ENCODE data around the gene AFP.

AFP gene

GRCh38 chr4:73414936-73415271 is 21.1 kb upstream of the AFP start:
- DNase-seq (ENCODE audit: low read depth, low spot score), result no peak

DNA sequence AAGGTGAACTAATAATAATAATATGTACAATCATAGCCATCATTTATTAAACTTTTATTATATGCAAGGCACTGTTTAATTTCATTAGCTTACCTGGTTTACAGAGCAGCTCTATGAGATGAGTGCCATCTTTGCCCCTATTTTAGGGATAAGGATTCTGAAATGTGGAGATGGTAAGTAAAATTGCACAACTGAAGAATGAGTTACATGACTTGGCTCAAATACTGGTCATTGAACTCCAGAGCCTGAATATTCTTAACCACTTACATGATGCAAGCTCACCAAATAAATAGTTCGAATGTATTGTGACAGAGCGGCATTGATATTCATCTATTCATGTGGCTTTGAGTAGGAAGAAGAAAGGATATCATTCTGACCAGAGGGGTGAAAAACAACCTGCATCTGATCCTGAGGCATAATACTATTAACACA is 20.2 kb upstream of the AFP start:
- no peak for DNase-seq (ENCODE audit: low read depth, low spot score)

- DNase-seq (ENCODE audit: low read depth, low spot score), result no peak
These were observed 19.5 kb upstream of the AFP start for GRCh38 chr4:73416423-73417087.

- no peak for DNase-seq (ENCODE audit: low read depth, low spot score)
These were observed 18.7 kb upstream of the AFP start for GRCh38 chr4:73417342-73417741.

GRCh38 chr4:73417973-73418372 is 18.0 kb upstream of the AFP start:
- no peak for DNase-seq (ENCODE audit: low read depth, low spot score)

DNA sequence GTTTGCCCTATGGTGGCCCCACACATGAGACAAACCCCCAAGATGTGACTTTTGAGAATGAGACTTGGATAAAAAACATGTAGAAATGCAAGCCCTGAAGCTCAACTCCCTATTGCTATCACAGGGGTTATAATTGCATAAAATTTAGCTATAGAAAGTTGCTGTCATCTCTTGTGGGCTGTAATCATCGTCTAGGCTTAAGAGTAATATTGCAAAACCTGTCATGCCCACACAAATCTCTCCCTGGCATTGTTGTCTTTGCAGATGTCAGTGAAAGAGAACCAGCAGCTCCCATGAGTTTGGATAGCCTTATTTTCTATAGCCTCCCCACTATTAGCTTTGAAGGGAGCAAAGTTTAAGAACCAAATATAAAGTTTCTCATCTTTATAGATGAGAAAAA is 17.3 kb upstream of the AFP start:
- no peak for DNase-seq (ENCODE audit: low read depth, low spot score)

DNA sequence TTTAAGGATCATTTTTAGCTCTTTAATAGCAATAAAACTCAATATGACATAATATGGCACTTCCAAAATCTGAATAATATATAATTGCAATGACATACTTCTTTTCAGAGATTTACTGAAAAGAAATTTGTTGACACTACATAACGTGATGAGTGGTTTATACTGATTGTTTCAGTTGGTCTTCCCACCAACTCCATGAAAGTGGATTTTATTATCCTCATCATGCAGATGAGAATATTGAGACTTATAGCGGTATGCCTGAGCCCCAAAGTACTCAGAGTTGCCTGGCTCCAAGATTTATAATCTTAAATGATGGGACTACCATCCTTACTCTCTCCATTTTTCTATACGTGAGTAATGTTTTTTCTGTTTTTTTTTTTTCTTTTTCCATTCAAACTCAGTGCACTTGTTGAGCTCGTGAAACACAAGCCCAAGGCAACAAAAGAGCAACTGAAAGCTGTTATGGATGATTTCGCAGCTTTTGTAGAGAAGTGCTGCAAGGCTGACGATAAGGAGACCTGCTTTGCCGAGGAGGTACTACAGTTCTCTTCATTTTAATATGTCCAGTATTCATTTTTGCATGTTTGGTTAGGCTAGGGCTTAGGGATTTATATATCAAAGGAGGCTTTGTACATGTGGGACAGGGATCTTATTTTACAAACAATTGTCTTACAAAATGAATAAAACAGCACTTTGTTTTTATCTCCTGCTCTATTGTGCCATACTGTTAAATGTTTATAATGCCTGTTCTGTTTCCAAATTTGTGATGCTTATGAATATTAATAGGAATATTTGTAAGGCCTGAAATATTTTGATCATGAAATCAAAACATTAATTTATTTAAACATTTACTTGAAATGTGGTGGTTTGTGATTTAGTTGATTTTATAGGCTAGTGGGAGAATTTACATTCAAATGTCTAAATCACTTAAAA is 16.6 kb upstream of the AFP start:
- no peak for DNase-seq (ENCODE audit: low read depth, low spot score)

- DNase-seq (ENCODE audit: low read depth, low spot score), result no peak
These were observed 15.4 kb upstream of the AFP start for GRCh38 chr4:73420615-73421014.

DNA sequence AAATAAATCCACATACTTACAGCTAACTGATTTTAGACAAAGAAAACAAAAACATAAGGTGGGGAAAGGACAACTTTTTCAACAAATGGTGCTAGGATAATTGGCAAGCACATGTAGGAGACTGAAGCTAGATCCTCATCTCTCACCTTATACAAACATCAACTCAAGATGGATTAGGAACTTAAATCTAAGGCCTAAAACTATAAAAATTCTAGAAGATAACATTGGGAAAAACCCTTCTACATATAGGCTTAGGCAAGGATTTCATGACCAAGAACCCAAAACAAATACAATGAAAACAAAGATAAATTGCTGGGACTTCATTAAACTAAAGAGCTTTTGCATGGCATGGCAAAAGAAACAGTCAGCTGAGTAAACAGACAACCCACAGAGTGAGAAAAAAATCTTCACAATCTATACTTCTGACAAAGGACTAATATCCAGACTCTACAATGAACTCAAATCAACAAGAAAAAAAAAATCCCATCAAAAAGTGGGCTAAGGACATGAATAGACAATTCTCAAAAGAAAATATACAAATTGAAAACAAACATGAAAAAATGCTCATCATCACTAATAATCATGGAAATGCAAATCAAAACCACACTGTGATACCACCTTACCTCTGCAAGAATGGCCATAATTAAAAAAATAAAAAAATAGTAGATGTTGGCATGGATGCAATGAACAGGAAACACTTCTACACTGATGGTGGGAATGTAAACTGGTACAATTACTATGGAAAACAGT is 14.1 kb upstream of the AFP start:
- DNase-seq (ENCODE audit: low read depth, low spot score), result no peak

DNA sequence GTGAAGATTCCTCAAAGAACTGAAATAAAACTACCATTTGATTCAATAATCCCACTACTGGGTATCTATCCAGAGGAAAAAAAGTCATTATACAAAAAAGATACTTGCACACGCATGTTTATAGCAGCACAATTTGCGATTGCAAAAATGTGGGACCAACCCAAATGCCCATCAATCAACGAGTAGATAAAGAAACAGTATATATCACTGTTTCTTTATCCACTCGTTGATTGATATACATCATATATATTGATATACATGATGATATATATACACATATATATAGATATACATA is 13.6 kb upstream of the AFP start:
- no peak for DNase-seq (ENCODE audit: low read depth, low spot score)

- no peak for DNase-seq (ENCODE audit: low read depth, low spot score)
These were observed 12.8 kb upstream of the AFP start for GRCh38 chr4:73423184-73423583.

- no peak for DNase-seq (ENCODE audit: low read depth, low spot score)
These were observed 9.4 kb upstream of the AFP start for GRCh38 chr4:73426666-73427065.

DNA sequence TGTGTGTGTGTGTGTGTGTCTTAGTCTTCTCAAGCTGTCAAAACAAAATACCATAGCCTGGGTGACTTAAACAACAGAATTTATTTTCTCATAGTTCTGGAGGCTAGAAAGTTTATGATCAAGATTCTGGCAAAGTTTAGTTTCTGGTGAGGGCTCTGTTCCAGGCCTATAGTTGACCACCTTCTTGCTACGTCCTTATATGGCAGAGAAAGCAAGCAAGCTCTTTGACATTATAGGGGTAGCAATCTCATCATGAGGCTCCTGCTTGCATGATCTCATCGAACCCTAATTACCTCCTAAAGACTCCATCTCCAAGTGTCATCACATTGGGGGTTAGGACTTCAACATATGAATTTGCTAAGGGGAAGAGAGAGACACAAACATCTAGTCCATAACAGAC is 6.9 kb upstream of the AFP start:
- DNase-seq (ENCODE audit: low read depth, low spot score), result no peak

- DNase-seq (ENCODE audit: low read depth, low spot score), result no peak
These were observed 6.0 kb upstream of the AFP start for GRCh38 chr4:73429826-73430587.

GRCh38 chr4:73431813-73432168 is 4.2 kb upstream of the AFP start:
- DNase-seq (ENCODE audit: low read depth, low spot score), result no peak

- DNase-seq (ENCODE audit: low read depth, low spot score), result no peak
These were observed 3.6 kb upstream of the AFP start for GRCh38 chr4:73432169-73433000.

DNA sequence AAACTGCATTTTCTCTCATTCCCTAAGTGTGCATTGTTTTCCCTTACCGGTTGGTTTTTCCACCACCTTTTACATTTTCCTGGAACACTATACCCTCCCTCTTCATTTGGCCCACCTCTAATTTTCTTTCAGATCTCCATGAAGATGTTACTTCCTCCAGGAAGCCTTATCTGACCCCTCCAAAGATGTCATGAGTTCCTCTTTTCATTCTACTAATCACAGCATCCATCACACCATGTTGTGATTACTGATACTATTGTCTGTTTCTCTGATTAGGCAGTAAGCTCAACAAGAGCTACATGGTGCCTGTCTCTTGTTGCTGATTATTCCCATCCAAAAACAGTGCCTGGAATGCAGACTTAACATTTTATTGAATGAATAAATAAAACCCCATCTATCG is 2.9 kb upstream of the AFP start:
- DNase-seq (ENCODE audit: low read depth, low spot score), result no peak

GRCh38 chr4:73434311-73434710 is 1.7 kb upstream of the AFP start:
- no peak for DNase-seq (ENCODE audit: low read depth, low spot score)

DNA sequence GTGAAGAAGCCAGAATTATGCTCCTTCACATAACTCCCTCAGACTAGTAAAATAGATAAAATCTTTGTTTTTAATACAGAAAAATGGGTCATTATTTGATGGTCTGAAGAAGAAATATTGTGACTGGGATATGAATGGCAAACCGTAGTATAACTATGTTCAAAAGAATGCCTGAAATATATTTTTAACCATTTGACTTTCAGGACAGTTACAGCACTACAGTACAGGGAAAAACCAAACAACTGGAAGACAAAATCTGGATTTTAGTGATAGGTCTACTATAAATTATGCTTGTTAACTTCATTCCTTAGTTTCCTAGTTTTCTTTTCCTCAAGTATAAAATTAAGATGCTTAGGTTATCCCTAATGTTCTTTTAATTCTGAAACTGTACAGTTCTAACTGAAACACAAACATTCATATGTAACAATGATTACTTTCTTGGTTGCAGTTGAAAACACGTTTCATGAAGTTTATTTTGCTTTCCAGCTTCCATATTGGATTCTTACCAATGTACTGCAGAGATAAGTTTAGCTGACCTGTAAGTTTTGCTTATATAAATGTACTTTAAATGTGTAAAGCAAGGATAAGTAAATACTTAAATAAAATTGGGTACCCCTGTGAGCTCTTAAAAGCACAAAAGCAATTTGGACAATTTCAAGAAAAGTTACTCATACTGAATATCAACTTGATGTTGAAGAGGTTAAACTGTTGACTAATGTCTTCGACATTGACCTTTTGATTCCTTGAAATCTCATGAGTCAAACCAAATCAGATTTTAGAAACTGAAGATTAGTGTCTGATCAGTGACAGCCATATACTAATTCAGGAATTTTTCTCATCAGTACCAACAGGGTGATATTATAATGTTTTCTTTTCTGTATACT is 895 bp downstream of the AFP start:
- DNase-seq (ENCODE audit: low read depth, low spot score), result no peak

DNA sequence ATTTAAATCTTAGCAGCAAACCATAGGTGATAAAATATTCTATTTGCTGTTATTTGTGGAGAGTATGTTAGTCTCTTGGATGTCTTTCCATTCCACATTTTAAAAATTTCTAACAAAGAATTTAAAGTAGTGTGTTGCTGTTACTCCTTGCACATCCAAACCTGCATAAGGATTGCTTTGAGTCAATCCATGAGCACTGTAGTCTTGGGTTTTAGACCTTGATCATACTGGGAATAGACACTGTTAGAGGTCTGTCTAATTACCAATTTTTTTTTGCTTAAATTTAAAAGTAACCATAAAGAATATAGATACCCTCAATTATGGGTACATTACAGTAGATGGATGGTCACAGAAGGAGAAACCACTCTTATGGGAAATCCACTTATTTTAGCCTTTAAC is 1.5 kb downstream of the AFP start:
- DNase-seq (ENCODE audit: low read depth, low spot score), result no peak
